ENCODE measurements around the gene RRAS.

The RRAS gene

DNA sequence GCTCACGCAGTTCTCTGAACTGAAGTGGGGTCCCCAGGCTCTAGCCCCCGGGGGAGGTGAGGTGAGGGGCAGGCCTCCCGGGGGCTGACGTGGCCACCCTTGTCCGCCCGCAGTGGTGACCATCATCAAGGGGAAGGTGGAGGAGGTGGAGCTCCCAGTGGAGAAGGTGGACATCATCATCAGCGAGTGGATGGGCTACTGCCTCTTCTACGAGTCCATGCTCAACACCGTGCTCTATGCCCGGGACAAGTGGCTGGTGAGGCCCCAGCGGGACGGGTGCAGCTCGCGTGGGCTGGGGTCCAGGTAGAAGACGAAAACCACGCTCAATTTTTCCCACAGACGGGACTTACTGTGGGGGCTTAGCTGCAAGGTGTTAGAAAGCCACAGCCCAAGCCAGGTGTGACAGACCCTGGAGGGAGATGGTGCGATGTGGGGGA lies 43.9 kb upstream of the RRAS start:
- no peak overlapping the region for H3K9ac ChIP-seq (ENCODE audit: low read length)
- H3K79me2 ChIP-seq (ENCODE audit: insufficient read depth, low read length): peaks cover 32% of the 10 kb centered on the region
- H2AFZ ChIP-seq (ENCODE audit: low read depth, low read length, severe bottlenecking): no peak overlapping the region
- peaks cover 19% of the 10 kb centered on the region for H3K36me3 ChIP-seq (ENCODE audit: low read length)
- H3K27me3 ChIP-seq (ENCODE audit: low read length): no peaks in the 10 kb centered on the region
- peaks cover 10% of the 10 kb centered on the region; the same call in 1 of the 2 replicates for H4K20me1 ChIP-seq (ENCODE audit: low read depth, low read length)
- no peak overlapping the region for H3K4me2 ChIP-seq (ENCODE audit: low read depth, low read length, poor library complexity, severe bottlenecking)
- no peak overlapping the region for H3K4me3 ChIP-seq (ENCODE audit: insufficient read depth, low read length, poor library complexity, severe bottlenecking)
- H3F3A ChIP-seq (ENCODE audit: insufficient read depth): peaks cover 6% of the 10 kb centered on the region
- no peaks in the 10 kb centered on the region for H3K9me2 ChIP-seq (replicated peaks; ENCODE audit: insufficient read depth, low read length)
- H3K9me3 ChIP-seq (ENCODE audit: insufficient read depth, low read length): no peaks in the 10 kb centered on the region
- H3K27ac ChIP-seq (ENCODE audit: low read depth, low read length): no peak overlapping the region
- TF ChIP-seq EZH2phosphoT487 (conservative IDR thresholded peaks at IDR 0.05; ENCODE audit: low read length) (no peak), CTCF (IDR thresholded peaks at IDR 0.05; ENCODE audit: insufficient read depth, low read length, poor library complexity, severe bottlenecking) (no peak)

- Histone ChIP-seq H4K20me1 (ENCODE audit: low read depth, low read length) (peaks cover 10% of the 10 kb centered on the region; the same call in 1 of the 2 replicates), H3K4me3 (ENCODE audit: insufficient read depth, low read length, poor library complexity, severe bottlenecking) (no peak overlapping the region), H3K4me2 (ENCODE audit: low read depth, low read length, poor library complexity, severe bottlenecking) (no peak overlapping the region), H3K9ac (ENCODE audit: low read length) (no peak overlapping the region), H3K9me2 (replicated peaks; ENCODE audit: insufficient read depth, low read length) (no peaks in the 10 kb centered on the region), H3F3A (ENCODE audit: insufficient read depth) (peaks cover 10% of the 10 kb centered on the region), H3K9me3 (ENCODE audit: insufficient read depth, low read length) (no peaks in the 10 kb centered on the region), H3K36me3 (ENCODE audit: low read length) (peaks cover 19% of the 10 kb centered on the region), H2AFZ (ENCODE audit: low read depth, low read length, severe bottlenecking) (no peak overlapping the region), H3K79me2 (ENCODE audit: insufficient read depth, low read length) (peaks cover 48% of the 10 kb centered on the region), H3K27ac (ENCODE audit: low read depth, low read length) (no peak overlapping the region), H3K27me3 (ENCODE audit: low read length) (no peaks in the 10 kb centered on the region)
- TF ChIP-seq EZH2phosphoT487 (conservative IDR thresholded peaks at IDR 0.05; ENCODE audit: low read length): no peak
- no peak for TF ChIP-seq CTCF (IDR thresholded peaks at IDR 0.05; ENCODE audit: insufficient read depth, low read length, poor library complexity, severe bottlenecking)
Observed at GRCh38 chr19:49682274-49682673, 42.3 kb upstream of the RRAS start.

GRCh38 chr19:49681830-49682229 lies 41.9 kb upstream of the RRAS start:
- peaks cover 50% of the 10 kb centered on the region for H3K79me2 ChIP-seq (ENCODE audit: insufficient read depth, low read length)
- no peaks in the 10 kb centered on the region for H3K9me3 ChIP-seq (ENCODE audit: insufficient read depth, low read length)
- H3K27ac ChIP-seq (ENCODE audit: low read depth, low read length): no peak overlapping the region
- H4K20me1 ChIP-seq (ENCODE audit: low read depth, low read length): peaks cover 10% of the 10 kb centered on the region; the same call in 1 of the 2 replicates
- H3K36me3 ChIP-seq (ENCODE audit: low read length): peaks cover 19% of the 10 kb centered on the region
- no peaks in the 10 kb centered on the region for H3K9me2 ChIP-seq (replicated peaks; ENCODE audit: insufficient read depth, low read length)
- peaks cover 10% of the 10 kb centered on the region for H3F3A ChIP-seq (ENCODE audit: insufficient read depth)
- H3K9ac ChIP-seq (ENCODE audit: low read length): no peak overlapping the region
- no peak overlapping the region for H3K4me2 ChIP-seq (ENCODE audit: low read depth, low read length, poor library complexity, severe bottlenecking)
- TF ChIP-seq CTCF (IDR thresholded peaks at IDR 0.05; ENCODE audit: insufficient read depth, low read length, poor library complexity, severe bottlenecking): no peak
- no peak for TF ChIP-seq EZH2phosphoT487 (conservative IDR thresholded peaks at IDR 0.05; ENCODE audit: low read length)
- H3K27me3 ChIP-seq (ENCODE audit: low read length): no peaks in the 10 kb centered on the region
- H2AFZ ChIP-seq (ENCODE audit: low read depth, low read length, severe bottlenecking): no peak overlapping the region
- H3K4me3 ChIP-seq (ENCODE audit: insufficient read depth, low read length, poor library complexity, severe bottlenecking): no peak overlapping the region

All from SU-DHL-6 (cell line).